Large intestine (tissue), 3 donors: ENCODE data around the gene POLR2A. TPM values are rescaled to one million over a fixed set of nuclear protein-coding genes. Genes with fewer than 3 reads are reported as not detected.
"Not testable (repeated sequence)": the region's sequence is repeated elsewhere in the genome, so short reads cannot be mapped to it uniquely, and the experiment has no call there.

Source experiments
- DNase-seq, 2 donors: peaks; one replicate each; pipeline versions ENCODE4 v3.0.0 to v3.0.0-alpha.2; 2013
- H3K27ac ChIP-seq: one replicate; pipeline ENCODE4 v1.5.1; 2013; ENCODE audit warnings: low read length
- H3K27me3 ChIP-seq: 2 replicates; pipeline ENCODE4 v1.6.1; 2013; ENCODE audit warnings: low read length; ENCODE audit not compliant: control insufficient read depth, insufficient read depth
- H3K36me3 ChIP-seq: 2 replicates; pipeline ENCODE4 v1.6.1; 2013; ENCODE audit warnings: low read length; ENCODE audit not compliant: control insufficient read depth, insufficient read depth
- H3K4me1 ChIP-seq: one replicate; pipeline ENCODE4 v1.6.1; 2013; ENCODE audit warnings: low read length; ENCODE audit not compliant: control insufficient read depth, insufficient read depth
- H3K4me3 ChIP-seq: one replicate; pipeline ENCODE4 v1.5.1; 2013; ENCODE audit warnings: low read length
- H3K9me3 ChIP-seq: one replicate; pipeline ENCODE4 v1.6.1; 2013; ENCODE audit warnings: mild to moderate bottlenecking, low read depth, low read length, moderate library complexity; ENCODE audit not compliant: control insufficient read depth
- WGBS: methylation state at CpG from one replicate; pipeline ENCODE4 v1.1.5; 2013; ENCODE audit warnings: low lambda C conversion rate; ENCODE audit not compliant: insufficient coverage; 5-methylcytosine and 5-hydroxymethylcytosine counted together
- polyA plus RNA-seq: library from polyadenylated mRNA; unstranded; fragments of 120-200 nt; gene quantifications from one replicate; pipeline ENCODE4 v1.2.1, GENCODE V29; 2013

Gene POLR2A
- polyA plus RNA-seq, 1 donor = 98.7 TPM

GRCh38 chr17:7468804-7469389 is 15.3 kb upstream of the POLR2A start:
- no peaks in the 10 kb centered on the region for H3K9me3 ChIP-seq
- WGBS = 92% methylated on average over 2 of the region's 12 CpGs
- no peaks in the 10 kb centered on the region for H3K4me1 ChIP-seq
- H3K27me3 ChIP-seq = no peaks in the 10 kb centered on the region
- H3K36me3 ChIP-seq = peaks cover 40% of the 10 kb centered on the region
- no peak overlapping the region for H3K27ac ChIP-seq
- DNase-seq = no peak
- H3K4me3 ChIP-seq = no peak overlapping the region

GRCh38 chr17:7469843-7470242 is 14.3 kb upstream of the POLR2A start:
- DNase-seq, H3K4me1 ChIP-seq, H3K27me3 ChIP-seq, H3K9me3 ChIP-seq, H3K4me3 ChIP-seq, H3K27ac ChIP-seq: not testable (repeated sequence)
- peaks cover 38% of the 10 kb centered on the region for H3K36me3 ChIP-seq
- 83% methylated on average over 2 of the region's 12 CpGs for WGBS

- H3K4me3 ChIP-seq, H3K9me3 ChIP-seq, H3K27ac ChIP-seq, H3K27me3 ChIP-seq, DNase-seq: not testable (repeated sequence)
- Histone ChIP-seq H3K36me3 (peaks cover 33% of the 10 kb centered on the region), H3K4me1 (peaks cover 12% of the 10 kb centered on the region)
- WGBS = 82% methylated on average over 2 of the region's 8 CpGs
Observed at GRCh38 chr17:7470457-7470973, 13.7 kb upstream of the POLR2A start.

GRCh38 chr17:7471729-7472128 is 12.4 kb upstream of the POLR2A start:
- Histone ChIP-seq H3K4me1 (peaks cover 23% of the 10 kb centered on the region), H3K27ac (no peak overlapping the region), H3K9me3 (no peaks in the 10 kb centered on the region), H3K4me3 (no peak overlapping the region), H3K36me3 (peaks cover 25% of the 10 kb centered on the region), H3K27me3 (no peaks in the 10 kb centered on the region)
- WGBS = no CpG with 5 or more reads among the region's 2 CpGs
- no peak for DNase-seq

GRCh38 chr17:7474767-7475166 is 9.4 kb upstream of the POLR2A start:
- not testable (repeated sequence) for H3K27me3 ChIP-seq, H3K4me3 ChIP-seq, H3K36me3 ChIP-seq, H3K9me3 ChIP-seq
- Histone ChIP-seq H3K27ac (peak overlapping the region; percentile 97), H3K4me1 (peaks cover 33% of the 10 kb centered on the region)
- DNase-seq = peak; percentile 58 to 65
- no CpG with 5 or more reads among the region's 8 CpGs for whole genome bisulfite sequencing

- H3K9me3 ChIP-seq = no peaks in the 10 kb centered on the region
- H3K27ac ChIP-seq = peak overlapping the region; percentile 97
- no peak overlapping the region for H3K4me3 ChIP-seq
- H3K27me3 ChIP-seq = no peaks in the 10 kb centered on the region
- peak; percentile 90 to 92 for DNase-seq
- WGBS = no CpG with 5 or more reads among the region's 15 CpGs
- peaks cover 43% of the 10 kb centered on the region for H3K4me1 ChIP-seq
- peaks cover 8% of the 10 kb centered on the region for H3K36me3 ChIP-seq
Observed at GRCh38 chr17:7475764-7476422, 8.3 kb upstream of the POLR2A start.

- WGBS = no CpG with 5 or more reads among the region's 3 CpGs
- H3K27me3 ChIP-seq = no peaks in the 10 kb centered on the region
- peaks cover 8% of the 10 kb centered on the region for H3K36me3 ChIP-seq
- H3K4me3 ChIP-seq = no peak overlapping the region
- no peaks in the 10 kb centered on the region for H3K9me3 ChIP-seq
- DNase-seq = peak in 1 of 2 donors; percentile 49
- H3K27ac ChIP-seq = peak overlapping the region; percentile 97
- peaks cover 46% of the 10 kb centered on the region for H3K4me1 ChIP-seq
Observed at GRCh38 chr17:7476494-7476893, 7.7 kb upstream of the POLR2A start.

- peaks cover 51% of the 10 kb centered on the region for H3K4me1 ChIP-seq
- no CpG with 5 or more reads among the region's 5 CpGs for WGBS
- peak overlapping the region; percentile 66 for H3K4me3 ChIP-seq
- no peaks in the 10 kb centered on the region for H3K9me3 ChIP-seq
- no peak for DNase-seq
- H3K27me3 ChIP-seq = no peaks in the 10 kb centered on the region
- peak overlapping the region; percentile 97 for H3K27ac ChIP-seq
- peaks cover 8% of the 10 kb centered on the region for H3K36me3 ChIP-seq
Observed at GRCh38 chr17:7476951-7477350, 7.2 kb upstream of the POLR2A start.

- Histone ChIP-seq H3K27ac (peak overlapping the region; percentile 97), H3K9me3 (no peaks in the 10 kb centered on the region), H3K27me3 (no peaks in the 10 kb centered on the region), H3K4me3 (peak overlapping the region; percentile 66), H3K36me3 (peaks cover 8% of the 10 kb centered on the region), H3K4me1 (peaks cover 57% of the 10 kb centered on the region)
- no CpG with 5 or more reads among the region's 26 CpGs for WGBS
- DNase-seq = peak; percentile 89 to 91
Observed at GRCh38 chr17:7477392-7478275, 6.5 kb upstream of the POLR2A start.
